ENCODE results near the gene SAP30L. TPM values are rescaled to one million over a fixed set of nuclear protein-coding genes. Genes with fewer than 3 reads are reported as not detected.

The SAP30L gene
- total and polyA plus RNA-seq, 2 donors (not counting 1 experiment from before 2014, with no cell fraction given): 26.6 to 31.5 TPM

DNA sequence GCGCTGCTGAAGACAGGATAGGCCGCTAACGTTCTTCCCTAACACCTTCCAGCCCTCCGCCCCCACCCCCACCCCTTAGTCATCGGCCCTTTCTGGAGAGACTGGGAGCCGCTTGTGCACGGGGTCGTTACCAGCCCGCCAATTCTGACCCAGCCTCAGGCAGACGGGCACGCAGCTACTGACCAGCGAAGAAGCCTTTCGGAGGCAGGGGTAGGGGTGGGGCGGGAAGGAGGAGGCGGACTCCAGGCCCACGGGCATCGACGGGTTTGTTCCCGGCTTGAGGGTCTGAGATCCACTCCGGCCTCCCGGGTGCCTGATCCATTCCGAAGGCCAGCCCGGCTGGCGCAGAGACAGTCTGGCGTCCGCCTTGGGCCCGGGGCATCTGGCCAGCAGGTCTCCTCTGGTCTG lies 33.0 kb downstream of the SAP30L start:
- H3K79me2 ChIP-seq (ENCODE audit: control insufficient read depth, insufficient read depth, low read length): no peaks in the 10 kb centered on the region
- no peaks in the 10 kb centered on the region for H3K9me3 ChIP-seq (ENCODE audit: control insufficient read depth, insufficient read depth, low read depth, low read length)
- peaks cover 97% of the 10 kb centered on the region for H3K27me3 ChIP-seq (ENCODE audit: control insufficient read depth, insufficient read depth, low read length)
- no peaks in the 10 kb centered on the region for H3K36me3 ChIP-seq (ENCODE audit: control insufficient read depth, insufficient read depth, low read length)
- TF ChIP-seq EZH2 (IDR thresholded peaks at IDR 0.05; ENCODE audit: low read length, missing control alignments): no peak
- TF ChIP-seq, protein P1, sequence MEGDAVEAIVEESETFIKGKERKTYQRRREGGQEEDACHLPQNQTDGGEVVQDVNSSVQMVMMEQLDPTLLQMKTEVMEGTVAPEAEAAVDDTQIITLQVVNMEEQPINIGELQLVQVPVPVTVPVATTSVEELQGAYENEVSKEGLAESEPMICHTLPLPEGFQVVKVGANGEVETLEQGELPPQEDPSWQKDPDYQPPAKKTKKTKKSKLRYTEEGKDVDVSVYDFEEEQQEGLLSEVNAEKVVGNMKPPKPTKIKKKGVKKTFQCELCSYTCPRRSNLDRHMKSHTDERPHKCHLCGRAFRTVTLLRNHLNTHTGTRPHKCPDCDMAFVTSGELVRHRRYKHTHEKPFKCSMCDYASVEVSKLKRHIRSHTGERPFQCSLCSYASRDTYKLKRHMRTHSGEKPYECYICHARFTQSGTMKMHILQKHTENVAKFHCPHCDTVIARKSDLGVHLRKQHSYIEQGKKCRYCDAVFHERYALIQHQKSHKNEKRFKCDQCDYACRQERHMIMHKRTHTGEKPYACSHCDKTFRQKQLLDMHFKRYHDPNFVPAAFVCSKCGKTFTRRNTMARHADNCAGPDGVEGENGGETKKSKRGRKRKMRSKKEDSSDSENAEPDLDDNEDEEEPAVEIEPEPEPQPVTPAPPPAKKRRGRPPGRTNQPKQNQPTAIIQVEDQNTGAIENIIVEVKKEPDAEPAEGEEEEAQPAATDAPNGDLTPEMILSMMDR (conservative IDR thresholded peaks at IDR 0.05 in 1 of 2, IDR thresholded peaks at IDR 0.05 in 1 of 2; ENCODE audit: low read depth in 1 of 2, low read length in 2 of 2): no peak
- H3K4me3 ChIP-seq (replicated peaks in 1 of 4; ENCODE audit: control extremely low read depth in 1 of 4, insufficient read depth in 1 of 4, low read depth in 3 of 4, low read length in 4 of 4): no peak overlapping the region
- no peak overlapping the region for H3K4me2 ChIP-seq (ENCODE audit: extremely low read depth, insufficient read depth, low read length)
- no peak overlapping the region for H3K27ac ChIP-seq (ENCODE audit: insufficient read depth, low read length)
- DNase-seq (ENCODE audit: low read depth in 2 of 2): no peak
- no peaks in the 10 kb centered on the region for H4K20me1 ChIP-seq (ENCODE audit: control insufficient read depth, extremely low read depth, insufficient read depth, low read length)
- no peak overlapping the region for H3K9ac ChIP-seq (ENCODE audit: insufficient read depth, low read length)
- H3K4me1 ChIP-seq (ENCODE audit: control insufficient read depth, extremely low read depth, insufficient read depth, low read length): no peaks in the 10 kb centered on the region
- no peak overlapping the region for H2AFZ ChIP-seq (ENCODE audit: low read length)

DNA sequence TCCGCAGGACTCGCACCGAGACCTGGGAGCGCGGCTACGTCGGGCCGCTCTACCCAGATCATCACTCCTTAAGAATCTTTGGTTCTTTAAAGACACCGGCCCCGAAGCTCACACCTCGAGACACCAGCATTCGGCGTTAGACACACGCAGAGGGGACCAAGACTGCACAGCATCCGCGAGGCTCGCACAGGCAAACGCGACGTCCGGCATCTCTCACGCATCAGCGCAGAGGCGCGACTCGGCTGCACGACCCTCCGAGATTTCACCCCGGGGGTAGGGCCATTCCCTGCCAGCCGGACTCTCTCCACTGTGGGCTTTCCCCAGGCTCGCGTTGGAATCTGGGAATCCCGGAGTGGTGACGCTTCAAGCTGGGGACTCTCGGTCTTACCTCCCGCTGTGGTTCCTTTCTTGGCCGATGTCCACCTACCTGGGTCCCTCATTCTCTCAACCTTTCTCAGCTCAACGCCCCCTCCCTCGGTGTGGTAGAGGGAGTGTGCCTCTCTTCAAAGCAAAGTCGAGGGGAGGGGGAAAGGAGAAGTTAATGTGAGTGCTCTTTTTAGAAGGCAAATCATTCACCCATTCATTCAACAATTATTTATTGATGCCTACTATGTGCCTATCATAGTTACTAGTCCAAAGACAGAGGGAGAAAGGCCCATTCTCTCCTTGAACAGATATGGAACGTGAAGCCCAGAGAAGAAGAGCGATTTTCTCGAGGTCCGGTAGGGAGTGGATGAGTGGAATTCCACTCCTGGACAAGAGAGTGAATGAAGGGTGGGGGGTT lies 33.6 kb downstream of the SAP30L start:
- H3K4me2 ChIP-seq (ENCODE audit: extremely low read depth, insufficient read depth, low read length): no peak overlapping the region

DNA sequence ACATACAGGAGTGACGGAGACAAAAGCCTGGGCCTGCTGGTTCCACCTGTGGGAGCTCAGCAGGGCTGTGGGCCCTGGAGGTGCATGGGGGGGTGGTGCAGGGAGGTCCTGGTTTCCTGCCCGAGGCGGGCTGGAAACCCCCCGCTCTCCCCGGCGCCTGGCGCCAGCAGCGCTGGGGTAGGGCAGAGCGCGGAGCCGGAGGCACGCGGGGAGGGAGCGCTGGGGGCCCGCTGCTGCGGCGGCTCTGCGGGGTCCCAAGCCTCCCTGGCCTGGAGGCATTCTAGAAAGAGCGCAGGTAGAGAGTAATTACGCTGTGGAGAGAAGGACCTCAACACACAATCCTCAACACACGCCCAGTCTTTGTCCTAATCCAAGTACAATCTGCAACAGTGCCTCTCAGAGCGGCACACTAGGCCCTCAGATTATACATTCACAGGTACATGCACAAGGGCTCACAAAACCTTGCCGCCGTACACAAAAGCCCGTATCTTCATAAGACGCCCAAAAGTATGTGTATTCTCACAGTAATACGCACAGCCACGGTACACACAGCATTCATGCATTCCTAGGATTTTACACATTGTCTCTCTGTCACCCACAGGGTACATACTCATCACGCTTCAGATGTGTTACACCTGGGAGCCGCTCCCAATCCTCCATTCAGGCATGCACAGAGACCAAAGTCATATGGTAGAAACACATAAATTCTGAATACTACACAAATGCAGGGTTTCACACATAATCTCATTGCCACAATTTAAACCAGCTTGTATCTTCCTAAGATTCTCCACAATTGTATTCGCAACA lies 34.4 kb downstream of the SAP30L start:
- Histone ChIP-seq H3K9ac (ENCODE audit: insufficient read depth, low read length) (no peak overlapping the region), H3K27ac (ENCODE audit: insufficient read depth, low read length) (no peak overlapping the region), H2AFZ (ENCODE audit: low read length) (no peak overlapping the region), H3K4me3 (replicated peaks in 1 of 4; ENCODE audit: control extremely low read depth in 1 of 4, insufficient read depth in 1 of 4, low read depth in 3 of 4, low read length in 4 of 4) (no peak overlapping the region), H3K4me1 (ENCODE audit: control insufficient read depth, extremely low read depth, insufficient read depth, low read length) (no peaks in the 10 kb centered on the region), H3K79me2 (ENCODE audit: control insufficient read depth, insufficient read depth, low read length) (no peaks in the 10 kb centered on the region), H3K4me2 (ENCODE audit: extremely low read depth, insufficient read depth, low read length) (no peak overlapping the region), H3K9me3 (ENCODE audit: control insufficient read depth, insufficient read depth, low read depth, low read length) (no peaks in the 10 kb centered on the region), H4K20me1 (ENCODE audit: control insufficient read depth, extremely low read depth, insufficient read depth, low read length) (no peaks in the 10 kb centered on the region), H3K36me3 (ENCODE audit: control insufficient read depth, insufficient read depth, low read length) (no peaks in the 10 kb centered on the region), H3K27me3 (ENCODE audit: control insufficient read depth, insufficient read depth, low read length) (peaks cover 97% of the 10 kb centered on the region)
- no peak for DNase-seq (ENCODE audit: low read depth in 2 of 2)
- TF ChIP-seq, protein P1 (conservative IDR thresholded peaks at IDR 0.05 in 1 of 2, IDR thresholded peaks at IDR 0.05 in 1 of 2; ENCODE audit: low read depth in 1 of 2, low read length in 2 of 2): no peak
- TF ChIP-seq EZH2 (IDR thresholded peaks at IDR 0.05; ENCODE audit: low read length, missing control alignments): peak; percentile 91

More for the DNA sequence above, 33.6 kb downstream of the SAP30L start:
- Histone ChIP-seq H3K9me3 (ENCODE audit: control insufficient read depth, insufficient read depth, low read depth, low read length) (no peaks in the 10 kb centered on the region), H3K27ac (ENCODE audit: insufficient read depth, low read length) (no peak overlapping the region), H3K36me3 (ENCODE audit: control insufficient read depth, insufficient read depth, low read length) (no peaks in the 10 kb centered on the region), H2AFZ (ENCODE audit: low read length) (no peak overlapping the region), H3K4me3 (replicated peaks in 1 of 4; ENCODE audit: control extremely low read depth in 1 of 4, insufficient read depth in 1 of 4, low read depth in 3 of 4, low read length in 4 of 4) (no peak overlapping the region), H3K4me1 (ENCODE audit: control insufficient read depth, extremely low read depth, insufficient read depth, low read length) (no peaks in the 10 kb centered on the region), H3K27me3 (ENCODE audit: control insufficient read depth, insufficient read depth, low read length) (peaks cover 97% of the 10 kb centered on the region), H3K79me2 (ENCODE audit: control insufficient read depth, insufficient read depth, low read length) (no peaks in the 10 kb centered on the region), H4K20me1 (ENCODE audit: control insufficient read depth, extremely low read depth, insufficient read depth, low read length) (no peaks in the 10 kb centered on the region), H3K9ac (ENCODE audit: insufficient read depth, low read length) (no peak overlapping the region)
- DNase-seq (ENCODE audit: low read depth in 2 of 2): no peak
- TF ChIP-seq EZH2 (IDR thresholded peaks at IDR 0.05; ENCODE audit: low read length, missing control alignments): peak; percentile 95
- TF ChIP-seq, protein P1 (conservative IDR thresholded peaks at IDR 0.05 in 1 of 2, IDR thresholded peaks at IDR 0.05 in 1 of 2; ENCODE audit: low read depth in 1 of 2, low read length in 2 of 2): no peak
